Keratinocyte (primary cell): ENCODE measurements around the gene DENND5B.

Experiments
- EZH2 ChIP-seq: IDR thresholded peaks from one replicate; pipeline ENCODE4 v1.6.1; 2012; ENCODE audit warnings: inconsistent platforms, mild to moderate bottlenecking, low read length, moderate library complexity
- TF ChIP-seq, protein P1 (sequence below), 3 experiments: IDR thresholded peaks in 1 of 3; conservative IDR thresholded peaks in 1 of 3; optimal IDR thresholded peaks in 1 of 3; 2 replicates in 2 of 3; 3 replicates in 1 of 3; pipeline versions ENCODE3 to v1.5.1; 2011; ENCODE audit warnings: low read length in 3 of 3, mild to moderate bottlenecking in 3 of 3, moderate library complexity in 2 of 3, control low read depth in 1 of 3, inconsistent platforms in 1 of 3; ENCODE audit not compliant: insufficient read depth in 2 of 3; ENCODE audit errors: extremely low read depth in 1 of 3

DNA sequence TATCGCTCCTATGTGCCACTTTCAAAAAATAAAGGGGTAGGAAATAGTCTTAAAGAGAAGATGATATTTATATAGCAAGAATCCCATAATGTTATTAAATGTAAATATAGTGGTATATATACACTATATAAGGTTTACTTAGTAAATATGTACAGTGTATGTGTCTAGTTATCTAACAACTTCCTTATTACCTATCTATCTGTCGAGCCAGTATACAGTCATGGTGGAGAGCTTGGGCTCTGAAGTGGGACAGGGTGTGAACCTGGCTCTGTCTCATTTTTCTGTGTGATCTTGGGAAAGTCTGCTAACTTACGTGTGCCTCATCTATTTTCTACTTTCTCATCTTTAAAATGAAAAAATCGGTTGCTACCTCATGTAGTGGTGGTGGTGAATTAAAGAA is 202.2 kb downstream of the DENND5B start:
- TF ChIP-seq, protein P1, sequence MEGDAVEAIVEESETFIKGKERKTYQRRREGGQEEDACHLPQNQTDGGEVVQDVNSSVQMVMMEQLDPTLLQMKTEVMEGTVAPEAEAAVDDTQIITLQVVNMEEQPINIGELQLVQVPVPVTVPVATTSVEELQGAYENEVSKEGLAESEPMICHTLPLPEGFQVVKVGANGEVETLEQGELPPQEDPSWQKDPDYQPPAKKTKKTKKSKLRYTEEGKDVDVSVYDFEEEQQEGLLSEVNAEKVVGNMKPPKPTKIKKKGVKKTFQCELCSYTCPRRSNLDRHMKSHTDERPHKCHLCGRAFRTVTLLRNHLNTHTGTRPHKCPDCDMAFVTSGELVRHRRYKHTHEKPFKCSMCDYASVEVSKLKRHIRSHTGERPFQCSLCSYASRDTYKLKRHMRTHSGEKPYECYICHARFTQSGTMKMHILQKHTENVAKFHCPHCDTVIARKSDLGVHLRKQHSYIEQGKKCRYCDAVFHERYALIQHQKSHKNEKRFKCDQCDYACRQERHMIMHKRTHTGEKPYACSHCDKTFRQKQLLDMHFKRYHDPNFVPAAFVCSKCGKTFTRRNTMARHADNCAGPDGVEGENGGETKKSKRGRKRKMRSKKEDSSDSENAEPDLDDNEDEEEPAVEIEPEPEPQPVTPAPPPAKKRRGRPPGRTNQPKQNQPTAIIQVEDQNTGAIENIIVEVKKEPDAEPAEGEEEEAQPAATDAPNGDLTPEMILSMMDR (optimal IDR thresholded peaks at IDR 0.05 in 1 of 3, IDR thresholded peaks at IDR 0.05 in 1 of 3, conservative IDR thresholded peaks at IDR 0.05 in 1 of 3; ENCODE audit: extremely low read depth in 1 of 3, insufficient read depth in 2 of 3, low read length in 3 of 3), result no peak
- no peak for TF ChIP-seq EZH2
